HG03108 (cell line): ENCODE measurements around the gene LTK.
A peak's percentile ranks its signal among the peaks of the same experiment; 100 is the strongest.

Source experiments
- ATAC-seq: cut with Tn5 transposase; IDR thresholded peaks from one replicate; pipeline ENCODE4 v1.9.1; 2021; ENCODE audit warnings: moderate library complexity; ENCODE audit not compliant: unreplicated experiment

LTK gene

GRCh38 chr15:41513506-41514227, at the start of gene LTK:
LTK (minus strand) TSS chr15:41513827; CDS start chr15:41513709, 118 bp downstream.
- ATAC-seq: no peak

GRCh38 chr15:41562784-41563198, 49.2 kb upstream of the LTK start:
- no peak for ATAC-seq

- no peak for ATAC-seq
Measured at GRCh38 chr15:41562244-41562643, 48.6 kb upstream of the LTK start.

- ATAC-seq: no peak
Measured at GRCh38 chr15:41561777-41562145, 48.1 kb upstream of the LTK start.

- ATAC-seq: no peak
Measured at GRCh38 chr15:41561104-41561776, 47.6 kb upstream of the LTK start.

GRCh38 chr15:41560572-41560874, 46.9 kb upstream of the LTK start:
- no peak for ATAC-seq

- ATAC-seq: no peak
Measured at GRCh38 chr15:41559239-41559782, 45.7 kb upstream of the LTK start.

- ATAC-seq: no peak
Measured at GRCh38 chr15:41558400-41559238, 45.0 kb upstream of the LTK start, which contains the start of gene TYRO3. TYRO3 (plus strand) TSS chr15:41559212; CDS start chr15:41559258, 46 bp downstream.

- ATAC-seq: peak; percentile 56
Measured at GRCh38 chr15:41557673-41558399, 44.2 kb upstream of the LTK start.

GRCh38 chr15:41556677-41557076, 43.0 kb upstream of the LTK start:
- no peak for ATAC-seq

GRCh38 chr15:41554915-41555314, 41.3 kb upstream of the LTK start:
- no peak for ATAC-seq

GRCh38 chr15:41554343-41554742, 40.7 kb upstream of the LTK start:
- no peak for ATAC-seq

GRCh38 chr15:41553731-41554130, 40.1 kb upstream of the LTK start:
- no peak for ATAC-seq

GRCh38 chr15:41550066-41550775, 36.6 kb upstream of the LTK start:
- no peak for ATAC-seq

GRCh38 chr15:41546851-41547786, 33.5 kb upstream of the LTK start:
- ATAC-seq: no peak

- no peak for ATAC-seq
Measured at GRCh38 chr15:41545218-41545617, 31.6 kb upstream of the LTK start.

GRCh38 chr15:41544650-41545015, 31.0 kb upstream of the LTK start:
- ATAC-seq: no peak

GRCh38 chr15:41543521-41543870, 29.9 kb upstream of the LTK start:
- no peak for ATAC-seq

GRCh38 chr15:41536866-41537265, 23.2 kb upstream of the LTK start:
- no peak for ATAC-seq
